Stimulated activated naive CD8-positive, alpha-beta T cell treated with anti-CD3 and anti-CD28 coated beads, Interleukin-15, amount 100 ng/mL, for 72 hours (primary cell): ENCODE measurements around the gene ENOX2.

Source experiments
- ATAC-seq: fragments of 150-1000 bp; cut with Tn5 transposase; 2 replicates; pipeline ENCODE4 v1.10.0; 2021; ENCODE audit warnings: mild to moderate bottlenecking, moderate library complexity
- DNase-seq, 2 donors: peaks; one replicate each; pipeline ENCODE4 v3.0.0; 2021 to 2022
- H3K27ac Mint-ChIP-seq, 2 donors: one replicate each; pipeline ENCODE4 v1.8.0; 2022; ENCODE audit warnings: mild to moderate bottlenecking in 2 of 2, mixed read lengths in 2 of 2, moderate library complexity in 2 of 2
- H3K27me3 Mint-ChIP-seq: one replicate; pipeline ENCODE4 v1.8.0; 2022; ENCODE audit warnings: mixed read lengths
- H3K4me1 Mint-ChIP-seq: one replicate; pipeline ENCODE4 v1.8.0; 2022; ENCODE audit warnings: mild to moderate bottlenecking, mixed read lengths
- H3K4me3 Mint-ChIP-seq, 2 donors: one replicate each; pipeline ENCODE4 v1.8.0; 2022; ENCODE audit warnings: mild to moderate bottlenecking in 2 of 2, mixed read lengths in 2 of 2, moderate library complexity in 1 of 2
- H3K9me3 Mint-ChIP-seq, 2 donors: one replicate each; pipeline ENCODE4 v1.8.0; 2022; ENCODE audit warnings: mixed read lengths in 2 of 2

Gene ENOX2

DNA sequence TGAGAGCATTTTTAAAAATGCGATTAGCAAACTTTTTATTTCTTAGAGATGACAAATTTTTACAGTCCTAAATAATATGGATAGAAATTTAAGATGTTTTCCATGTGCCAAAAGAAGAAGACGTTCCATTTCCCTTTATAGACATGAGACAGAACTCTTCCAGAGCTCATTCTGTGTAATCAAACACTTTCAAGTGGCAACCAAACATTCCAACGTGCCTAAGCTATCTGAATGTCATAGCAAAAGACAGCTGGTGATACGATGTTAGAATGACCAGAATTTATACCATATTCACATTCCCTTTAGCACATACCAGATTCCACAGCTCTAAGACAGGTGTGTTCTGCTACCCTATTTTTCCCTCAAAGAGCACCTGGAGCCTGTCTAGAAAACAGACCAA lies 133.2 kb downstream of the ENOX2 start:
- DNase-seq (no peak), ATAC-seq (no peak)
- H3K4me3 Mint-ChIP-seq = no peak overlapping the region
- no peak overlapping the region for H3K27ac Mint-ChIP-seq
- H3K4me1 Mint-ChIP-seq = no peaks in the 10 kb centered on the region
- H3K9me3 Mint-ChIP-seq = no peaks in the 10 kb centered on the region
- H3K27me3 Mint-ChIP-seq = no peaks in the 10 kb centered on the region

DNA sequence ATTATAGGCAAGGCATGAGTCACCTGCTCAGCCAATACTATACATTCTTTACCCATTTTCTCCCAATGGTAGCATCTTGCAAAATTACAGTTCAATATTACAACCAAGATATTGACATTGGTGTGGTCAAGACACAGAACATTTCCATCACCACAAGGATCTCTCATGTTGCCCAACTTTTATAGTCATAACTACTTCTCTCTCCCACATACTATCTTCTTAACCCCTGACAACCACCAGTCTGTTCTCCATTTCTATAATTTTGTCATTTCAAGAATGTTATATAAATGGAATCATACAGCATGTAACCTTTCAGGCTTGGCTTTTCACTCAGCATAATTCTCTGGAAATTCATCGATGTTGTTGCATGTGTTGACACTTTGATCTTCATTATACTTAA lies 144.9 kb downstream of the ENOX2 start:
- H3K27me3 Mint-ChIP-seq = no peaks in the 10 kb centered on the region
- no peak for ATAC-seq
- no peaks in the 10 kb centered on the region for H3K9me3 Mint-ChIP-seq
- no peak overlapping the region for H3K27ac Mint-ChIP-seq
- no peak overlapping the region for H3K4me3 Mint-ChIP-seq
- DNase-seq = no peak
- H3K4me1 Mint-ChIP-seq = no peaks in the 10 kb centered on the region

DNA sequence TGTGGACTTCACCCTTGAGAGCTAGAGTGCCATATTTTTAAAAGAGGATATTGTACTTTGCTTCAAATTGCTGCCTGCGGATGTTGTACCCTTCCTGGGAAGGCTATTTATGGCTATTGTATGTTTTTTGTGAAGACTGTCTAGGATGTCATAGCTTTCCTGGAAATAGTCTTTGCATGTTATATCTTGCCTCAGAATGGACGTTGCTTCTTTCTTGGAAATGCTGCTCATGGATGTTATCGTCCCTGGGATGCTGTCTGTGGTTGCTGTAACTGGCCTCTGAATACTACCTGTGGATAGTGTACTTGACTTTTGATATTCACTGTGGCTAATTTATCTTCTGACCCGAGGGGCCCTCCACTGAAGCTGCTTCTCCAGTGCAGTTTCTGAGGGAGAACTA lies 146.8 kb downstream of the ENOX2 start:
- no peak overlapping the region for H3K27ac Mint-ChIP-seq
- H3K27me3 Mint-ChIP-seq = no peaks in the 10 kb centered on the region
- H3K9me3 Mint-ChIP-seq = no peaks in the 10 kb centered on the region
- DNase-seq (no peak), ATAC-seq (no peak)
- H3K4me1 Mint-ChIP-seq = no peaks in the 10 kb centered on the region
- H3K4me3 Mint-ChIP-seq = no peak overlapping the region

DNA sequence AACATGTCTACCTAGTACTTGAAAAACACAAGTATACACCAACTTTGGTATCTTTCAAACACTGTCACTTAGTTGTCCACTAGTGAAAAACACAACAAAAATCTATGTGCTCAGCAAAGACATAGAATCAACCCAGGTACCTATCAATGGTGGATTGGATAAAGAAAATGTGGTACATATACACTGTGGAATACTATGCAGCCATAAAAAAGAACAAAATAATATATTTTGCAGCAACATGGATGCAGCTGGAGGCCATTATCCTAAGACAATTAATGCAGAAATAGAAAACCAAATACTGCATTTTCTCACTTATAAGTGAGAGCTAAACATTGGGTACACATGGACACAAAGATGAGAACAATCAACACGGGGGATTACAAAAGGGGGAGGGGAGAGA lies 148.7 kb downstream of the ENOX2 start:
- no peak for DNase-seq
- Mint-ChIP-seq H3K27me3 (no peaks in the 10 kb centered on the region), H3K9me3 (no peaks in the 10 kb centered on the region), H3K4me1 (no peaks in the 10 kb centered on the region), H3K4me3 (no peak overlapping the region), H3K27ac (no peak overlapping the region)
- ATAC-seq = no peak

DNA sequence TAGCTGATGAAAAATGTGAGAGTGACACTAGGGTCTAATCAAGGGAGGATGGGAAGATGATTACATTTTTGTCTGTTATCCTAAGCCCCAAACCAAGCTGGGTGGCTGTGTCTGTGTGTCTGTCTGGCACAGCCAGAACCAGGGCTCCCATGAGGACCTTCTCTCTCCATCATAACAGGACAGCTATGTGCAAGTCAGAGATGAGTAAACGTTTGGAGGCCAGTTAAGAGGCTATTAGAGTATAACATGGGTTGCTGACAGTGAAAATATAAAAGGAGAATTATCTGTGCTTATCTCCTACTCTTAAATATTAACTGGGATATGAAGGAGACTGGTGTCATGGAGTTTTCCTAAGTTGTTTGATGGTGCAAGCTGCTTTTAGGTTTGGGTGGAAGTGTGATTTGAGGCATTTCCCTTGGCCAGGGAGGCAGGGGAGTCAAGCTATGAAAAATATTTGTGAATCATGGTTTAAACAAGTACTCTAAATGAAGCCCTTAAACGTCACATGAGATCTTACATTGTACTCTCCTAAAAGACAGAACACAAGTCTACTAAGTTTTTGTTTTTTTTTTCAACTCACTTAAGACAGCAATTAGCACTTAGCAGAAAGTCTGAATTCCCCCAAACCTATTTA lies 156.2 kb downstream of the ENOX2 start:
- H3K4me1 Mint-ChIP-seq = no peaks in the 10 kb centered on the region
- no peaks in the 10 kb centered on the region for H3K27me3 Mint-ChIP-seq
- ATAC-seq = no peak
- no peak for DNase-seq
- no peak overlapping the region for H3K4me3 Mint-ChIP-seq
- H3K9me3 Mint-ChIP-seq = no peaks in the 10 kb centered on the region
- no peak overlapping the region for H3K27ac Mint-ChIP-seq

DNA sequence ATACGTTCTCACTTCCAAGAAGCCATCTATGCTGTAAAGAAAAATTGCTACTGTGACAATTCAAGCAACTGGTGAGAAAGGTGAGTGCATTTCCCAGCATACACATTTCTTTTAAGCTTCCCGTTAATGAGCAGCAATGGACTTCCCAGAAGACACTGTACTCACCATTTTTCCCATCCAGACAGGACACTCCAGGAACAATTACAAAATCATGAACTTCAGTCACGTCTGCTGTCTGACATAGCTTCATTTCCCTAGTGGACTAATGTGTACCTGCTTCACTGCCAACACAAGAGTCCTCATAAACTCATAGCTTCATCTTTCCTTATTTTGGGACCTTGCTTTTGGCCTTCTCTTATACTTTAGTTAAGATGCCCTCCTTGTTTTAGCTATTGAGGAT lies 156.9 kb downstream of the ENOX2 start:
- H3K4me3 Mint-ChIP-seq = no peak overlapping the region
- H3K27ac Mint-ChIP-seq = no peak overlapping the region
- H3K9me3 Mint-ChIP-seq = no peaks in the 10 kb centered on the region
- no peaks in the 10 kb centered on the region for H3K4me1 Mint-ChIP-seq
- no peaks in the 10 kb centered on the region for H3K27me3 Mint-ChIP-seq
- DNase-seq (no peak), ATAC-seq (no peak)

DNA sequence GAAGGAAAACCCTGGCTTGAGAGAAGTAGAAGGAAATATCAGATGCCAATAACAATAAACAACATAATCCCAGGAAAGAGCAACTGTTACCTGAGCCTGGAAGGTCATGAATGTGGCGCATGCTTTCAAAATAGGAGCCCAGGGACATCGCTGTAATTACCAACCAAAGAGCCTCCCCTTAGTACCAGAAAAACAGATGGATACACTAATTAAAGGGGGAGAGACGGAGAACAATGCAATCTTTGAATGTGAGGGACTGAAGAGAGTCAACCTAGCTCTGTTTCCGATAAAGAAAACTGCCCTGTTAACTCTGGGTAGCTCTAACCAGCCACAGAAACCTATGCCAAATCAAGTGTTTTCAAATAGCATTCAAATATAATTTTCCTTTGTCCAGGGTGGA lies 161.4 kb downstream of the ENOX2 start:
- no peaks in the 10 kb centered on the region for H3K27me3 Mint-ChIP-seq
- ATAC-seq = no peak
- DNase-seq = no peak
- H3K4me3 Mint-ChIP-seq = no peak overlapping the region
- H3K4me1 Mint-ChIP-seq = no peaks in the 10 kb centered on the region
- H3K9me3 Mint-ChIP-seq = no peaks in the 10 kb centered on the region
- H3K27ac Mint-ChIP-seq = no peak overlapping the region

DNA sequence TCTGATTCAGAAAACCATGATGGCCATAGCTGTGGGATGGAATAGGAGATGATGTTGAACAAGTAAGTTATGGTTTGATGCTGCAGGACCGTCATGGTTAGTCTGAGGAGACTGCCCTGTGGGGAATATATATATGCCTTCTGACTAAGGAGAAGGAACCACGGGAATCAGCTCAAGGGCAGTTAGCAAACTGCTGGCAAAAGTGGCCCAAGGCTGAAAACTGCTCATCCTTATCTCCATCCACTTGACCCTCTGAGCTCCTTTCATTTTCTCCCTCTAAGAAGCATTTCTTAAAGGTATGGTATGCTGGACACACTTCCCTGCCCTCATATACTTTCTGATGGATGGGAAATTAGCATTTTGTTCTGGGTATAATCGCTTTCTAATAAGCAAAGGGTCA lies 161.9 kb downstream of the ENOX2 start:
- Mint-ChIP-seq H3K9me3 (no peaks in the 10 kb centered on the region), H3K27ac (peak overlapping the region in 1 of 2 donors; percentile 48), H3K4me1 (no peaks in the 10 kb centered on the region), H3K27me3 (no peaks in the 10 kb centered on the region), H3K4me3 (no peak overlapping the region)
- ATAC-seq (no peak), DNase-seq (no peak)

DNA sequence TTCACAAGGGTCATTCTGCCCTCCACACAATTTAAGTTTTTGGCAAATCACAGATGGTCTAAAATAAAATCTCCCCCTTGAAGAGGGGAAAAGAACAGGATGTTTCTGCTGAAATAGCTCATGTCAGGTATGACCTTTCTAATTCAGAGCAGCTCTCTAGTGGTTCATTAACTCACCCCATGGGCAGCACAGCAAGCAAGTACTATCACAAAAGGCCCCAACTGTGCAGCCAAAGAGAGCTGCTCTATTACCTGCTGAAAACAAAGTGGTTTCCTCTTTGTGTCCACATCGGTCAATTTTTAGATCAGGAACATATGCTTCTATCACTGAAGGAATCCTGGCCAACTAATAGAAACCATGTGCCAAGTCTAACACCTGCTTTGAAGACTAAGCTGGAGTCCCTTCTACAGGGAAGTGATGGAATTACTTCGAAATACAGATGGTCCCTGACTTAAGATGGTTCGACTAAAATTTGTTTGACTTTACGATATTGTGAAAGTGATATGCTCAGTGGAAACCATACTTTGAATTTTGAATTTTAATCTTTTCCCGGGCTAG lies 164.3 kb downstream of the ENOX2 start:
- no peak for DNase-seq
- no peak for ATAC-seq
- Mint-ChIP-seq H3K9me3 (no peaks in the 10 kb centered on the region), H3K27ac (no peak overlapping the region), H3K27me3 (no peaks in the 10 kb centered on the region), H3K4me1 (no peaks in the 10 kb centered on the region), H3K4me3 (no peak overlapping the region)

DNA sequence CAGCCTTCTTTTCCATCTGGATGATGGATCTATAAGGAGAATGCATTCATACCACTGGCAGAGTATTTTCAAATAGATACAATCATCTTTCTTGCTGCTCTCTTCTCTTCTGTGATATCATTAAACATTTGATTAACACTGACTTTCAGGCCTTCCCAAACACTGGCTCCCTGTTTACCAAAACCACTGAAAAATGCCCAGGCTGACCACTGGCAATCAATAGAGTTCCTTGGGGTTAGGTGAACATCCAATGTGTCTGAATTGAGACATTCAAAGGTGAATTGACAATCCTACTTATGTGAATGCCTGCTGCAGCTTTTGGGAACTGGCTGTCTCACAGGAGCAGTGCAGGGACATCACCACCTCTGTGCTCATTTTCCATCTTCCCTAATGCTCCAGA lies 168.3 kb downstream of the ENOX2 start:
- Mint-ChIP-seq H3K4me1 (no peaks in the 10 kb centered on the region), H3K27ac (no peak overlapping the region)

DNA sequence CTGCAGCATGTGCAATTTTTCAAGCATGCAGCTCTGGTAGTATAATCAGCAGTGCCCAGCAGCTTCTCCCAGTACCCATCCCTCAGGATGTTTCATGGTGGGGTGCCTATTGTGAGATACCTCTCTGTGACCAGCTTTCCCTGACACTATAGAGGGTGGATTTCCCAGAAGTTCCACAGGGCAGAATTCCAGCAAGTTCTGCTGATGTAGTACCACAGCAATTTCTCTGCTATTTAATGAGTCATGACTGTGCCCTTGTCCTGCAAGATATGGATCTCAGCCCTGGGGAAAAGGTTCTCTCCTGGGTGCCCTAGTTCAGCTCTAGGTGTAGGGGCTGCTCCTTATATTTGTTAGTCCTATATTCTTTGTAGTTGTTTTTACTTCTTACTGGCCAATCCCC lies 174.8 kb downstream of the ENOX2 start:
- Mint-ChIP-seq H3K27ac (no peak overlapping the region), H3K4me1 (no peaks in the 10 kb centered on the region), H3K27me3 (no peaks in the 10 kb centered on the region), H3K9me3 (peaks cover 0 to 17% of the 10 kb centered on the region in 2 donors), H3K4me3 (no peak overlapping the region)
- DNase-seq (no peak), ATAC-seq (no peak)

More for the DNA sequence above, 168.3 kb downstream of the ENOX2 start:
- ATAC-seq = no peak
- Mint-ChIP-seq H3K9me3 (peaks cover 0 to 8% of the 10 kb centered on the region in 2 donors), H3K4me3 (no peak overlapping the region), H3K27me3 (no peaks in the 10 kb centered on the region)
- no peak for DNase-seq

DNA sequence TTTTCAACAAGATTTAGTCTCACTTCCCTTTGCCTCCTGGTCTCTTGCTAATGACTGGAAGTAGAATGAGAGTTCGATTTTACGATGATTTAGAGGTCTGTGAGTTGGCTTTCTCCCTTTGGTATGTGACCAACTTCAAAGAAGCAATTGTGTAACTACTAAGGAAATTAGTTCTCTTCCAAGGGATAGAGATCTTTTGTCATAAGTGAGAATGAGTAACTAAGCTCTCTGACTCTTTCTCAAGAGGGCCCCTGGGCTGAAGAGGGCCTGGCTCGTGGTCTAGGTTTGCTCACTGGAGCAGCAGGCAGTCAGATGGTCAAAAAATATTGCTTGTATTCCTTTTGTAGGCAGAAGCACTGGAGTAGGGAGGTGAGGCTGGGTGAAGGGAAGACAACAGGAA lies 176.3 kb downstream of the ENOX2 start:
- DNase-seq (no peak), ATAC-seq (no peak)
- H3K27ac Mint-ChIP-seq = no peak overlapping the region
- H3K4me3 Mint-ChIP-seq = no peak overlapping the region
- H3K9me3 Mint-ChIP-seq = peaks cover 0 to 17% of the 10 kb centered on the region in 2 donors
- no peaks in the 10 kb centered on the region for H3K27me3 Mint-ChIP-seq
- H3K4me1 Mint-ChIP-seq = no peaks in the 10 kb centered on the region

DNA sequence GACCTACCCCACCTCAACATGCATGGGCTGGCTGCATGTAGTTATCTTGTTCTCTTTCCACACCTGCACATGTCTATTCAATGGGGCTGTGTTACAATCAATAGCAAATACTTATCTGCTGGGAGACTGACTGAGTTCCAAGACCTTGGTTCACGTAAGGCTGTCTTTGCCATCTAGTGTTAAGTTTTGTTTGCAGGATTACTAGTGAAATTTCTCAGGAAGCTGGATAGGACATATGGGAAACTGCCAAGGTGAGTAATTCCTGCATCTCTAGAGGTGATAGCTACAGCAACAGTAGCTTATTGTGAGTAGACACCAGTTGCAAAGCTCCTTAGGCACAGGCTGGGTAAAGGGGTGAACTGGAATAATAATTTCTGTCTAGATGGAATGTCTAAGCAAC lies 177.5 kb downstream of the ENOX2 start:
- DNase-seq = no peak

DNA sequence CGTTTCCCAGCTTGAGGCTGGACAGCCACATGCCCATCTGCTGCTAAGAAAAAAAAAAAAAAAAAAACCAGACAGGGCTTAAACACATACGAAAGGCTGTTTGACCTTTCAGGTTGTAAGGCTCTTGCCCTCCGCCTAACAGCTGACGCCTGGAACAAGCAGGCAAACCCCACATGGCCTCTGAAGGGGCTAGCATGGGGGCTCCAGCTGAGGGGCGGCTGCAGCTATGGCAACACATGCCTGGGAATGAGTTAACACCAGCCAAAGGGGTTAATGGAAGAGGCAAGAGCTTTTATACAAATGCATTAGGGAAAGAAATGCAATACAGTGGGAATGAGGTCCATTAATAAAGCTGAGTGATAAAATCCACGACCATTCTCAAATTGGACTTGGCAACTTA lies 183.6 kb downstream of the ENOX2 start:
- no peak for DNase-seq
- no peaks in the 10 kb centered on the region for H3K4me1 Mint-ChIP-seq
- H3K27ac Mint-ChIP-seq = no peak overlapping the region
- ATAC-seq = no peak
- no peaks in the 10 kb centered on the region for H3K27me3 Mint-ChIP-seq
- no peaks in the 10 kb centered on the region for H3K9me3 Mint-ChIP-seq
- no peak overlapping the region for H3K4me3 Mint-ChIP-seq

More for the DNA sequence above, 177.5 kb downstream of the ENOX2 start:
- Mint-ChIP-seq H3K27ac (no peak overlapping the region), H3K9me3 (peaks cover 0 to 17% of the 10 kb centered on the region in 2 donors), H3K27me3 (no peaks in the 10 kb centered on the region), H3K4me1 (no peaks in the 10 kb centered on the region), H3K4me3 (no peak overlapping the region)
- ATAC-seq = no peak

DNA sequence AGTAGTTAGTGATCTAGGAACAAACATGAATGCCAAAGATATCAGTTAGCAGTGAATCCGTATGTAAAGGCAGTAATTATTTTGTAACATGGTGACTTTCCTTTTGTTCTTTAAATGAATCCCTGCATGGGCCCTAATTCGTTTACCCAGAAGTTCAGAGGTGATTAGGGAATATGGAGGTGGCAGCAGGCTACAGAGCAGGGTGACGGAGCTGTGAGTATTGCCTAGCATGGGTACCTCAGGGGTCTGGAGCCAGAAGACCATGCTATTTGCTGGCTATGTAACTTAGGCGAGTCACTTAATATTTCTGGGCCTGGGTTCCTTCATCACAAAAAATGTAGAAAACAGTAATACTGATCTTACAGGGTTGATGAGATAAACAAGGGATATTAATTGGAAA lies 184.9 kb downstream of the ENOX2 start:
- ATAC-seq = no peak
- H3K4me1 Mint-ChIP-seq = no peaks in the 10 kb centered on the region
- no peak for DNase-seq
- no peak overlapping the region for H3K27ac Mint-ChIP-seq
- no peaks in the 10 kb centered on the region for H3K27me3 Mint-ChIP-seq
- H3K4me3 Mint-ChIP-seq = no peak overlapping the region
- no peaks in the 10 kb centered on the region for H3K9me3 Mint-ChIP-seq

DNA sequence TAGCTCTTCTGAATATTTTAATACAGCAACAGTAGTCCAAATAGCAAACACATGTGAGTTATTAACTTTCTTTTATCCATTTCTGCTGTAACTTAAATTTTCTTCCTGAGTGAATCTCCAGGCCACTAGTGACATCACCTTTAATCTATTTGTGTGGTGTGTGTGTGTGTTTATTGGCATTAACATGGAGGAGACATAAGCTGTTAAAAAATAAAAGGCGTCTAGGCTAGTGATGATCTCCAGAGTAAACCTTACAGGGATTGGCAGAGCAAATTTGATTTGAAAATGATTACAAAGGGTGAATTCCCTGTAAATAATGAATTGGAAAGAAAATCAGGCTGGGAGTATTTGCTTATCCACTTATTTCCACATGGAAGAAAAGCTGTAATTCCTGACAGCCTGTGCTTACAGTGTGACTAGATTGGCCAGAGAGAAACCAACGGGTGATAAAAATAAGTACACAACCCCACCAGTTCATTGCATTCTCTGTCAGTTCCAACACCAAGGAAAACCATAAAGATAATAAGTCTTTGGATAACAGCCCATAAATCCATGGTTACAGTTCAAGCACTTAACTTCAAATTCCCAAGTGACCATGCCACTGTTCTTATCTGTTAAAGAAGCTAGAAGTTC lies 186.1 kb downstream of the ENOX2 start:
- H3K4me3 Mint-ChIP-seq = no peak overlapping the region
- H3K4me1 Mint-ChIP-seq = no peaks in the 10 kb centered on the region
- DNase-seq = no peak
- H3K27me3 Mint-ChIP-seq = no peaks in the 10 kb centered on the region
- no peak for ATAC-seq
- H3K9me3 Mint-ChIP-seq = no peaks in the 10 kb centered on the region
- no peak overlapping the region for H3K27ac Mint-ChIP-seq

DNA sequence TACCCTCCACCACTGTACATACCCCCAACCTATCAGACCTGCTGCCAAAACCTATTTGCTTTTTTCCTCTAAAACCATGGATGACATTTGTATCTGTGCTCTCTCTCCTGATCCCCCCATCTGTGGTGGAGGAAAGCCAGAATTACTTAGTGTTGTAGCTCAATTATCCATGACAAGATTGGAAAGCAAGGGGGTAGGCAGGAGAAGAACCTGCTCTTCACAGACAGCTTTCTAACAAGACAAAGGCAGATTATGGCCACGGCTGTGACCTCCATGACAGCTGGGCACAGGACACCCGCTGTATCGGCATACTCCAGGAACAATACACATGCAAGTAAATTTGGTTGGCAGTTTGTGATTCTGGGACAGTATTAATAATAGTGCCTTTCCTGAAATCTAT lies 186.7 kb downstream of the ENOX2 start:
- Mint-ChIP-seq H3K4me3 (no peak overlapping the region), H3K27me3 (no peaks in the 10 kb centered on the region), H3K9me3 (no peaks in the 10 kb centered on the region), H3K4me1 (no peaks in the 10 kb centered on the region), H3K27ac (peak overlapping the region in 1 of 2 donors; percentile 49)
- ATAC-seq (no peak), DNase-seq (no peak)
